Sigmoid colon (tissue), 4 donors: ENCODE measurements around the gene KIF7.

Experiments
- CTCF ChIP-seq, 4 experiments: fragments of 450-650 bp in 3 of 4; fragments of 200-600 bp in 1 of 4; IDR thresholded peaks; one replicate each; pipeline ENCODE4 v1.5.1; 2016 to 2019; ENCODE audit warnings: antibody characterized with exemption in 4 of 4, mild to moderate bottlenecking in 3 of 4, moderate library complexity in 2 of 4
- POLR2AphosphoS5 ChIP-seq, 4 donors: sonication (generic); formaldehyde crosslinking; IDR thresholded peaks; one replicate each; pipeline ENCODE4 v1.6.1; 2017; ENCODE audit warnings: antibody characterized with exemption in 4 of 4

- no peak for TF ChIP-seq CTCF (IDR thresholded peaks at IDR 0.05)
- no peak for TF ChIP-seq POLR2AphosphoS5 (IDR thresholded peaks at IDR 0.05)
These were observed 4.0 kb upstream of the KIF7 start for GRCh38 chr15:89659295-89659694.
